IPS-NIHi7 (cell line): ENCODE results near the gene KRT23.

Experiments
- DNase-seq: peaks from one replicate; pipeline ENCODE4 v3.0.0; 2012; ENCODE audit warnings: mixed read lengths; ENCODE audit errors: extremely low spot score

The KRT23 gene

GRCh38 chr17:40909755-40910154, 27.7 kb downstream of the KRT23 start:
- DNase-seq = no peak

GRCh38 chr17:40909351-40909750, 28.1 kb downstream of the KRT23 start:
- peak; percentile 81 for DNase-seq

GRCh38 chr17:40906613-40907012, 30.8 kb downstream of the KRT23 start:
- no peak for DNase-seq

- no peak for DNase-seq
Observed at GRCh38 chr17:40905370-40905769, 32.1 kb downstream of the KRT23 start.

- no peak for DNase-seq
Observed at GRCh38 chr17:40903129-40903847, 34.2 kb downstream of the KRT23 start.

GRCh38 chr17:40902498-40902897, 34.9 kb downstream of the KRT23 start:
- DNase-seq = no peak

- DNase-seq = no peak
Observed at GRCh38 chr17:40901981-40902474, 35.4 kb downstream of the KRT23 start.

GRCh38 chr17:40900809-40901356, 36.6 kb downstream of the KRT23 start:
- no peak for DNase-seq

- DNase-seq = no peak
Observed at GRCh38 chr17:40896916-40897455, 40.5 kb downstream of the KRT23 start.

- no peak for DNase-seq
Observed at GRCh38 chr17:40895106-40895730, 42.2 kb downstream of the KRT23 start.

GRCh38 chr17:40888196-40888720, 49.2 kb downstream of the KRT23 start:
- no peak for DNase-seq

GRCh38 chr17:40886090-40886489, 51.4 kb downstream of the KRT23 start:
- no peak for DNase-seq

- no peak for DNase-seq
Observed at GRCh38 chr17:40884708-40885512, 52.5 kb downstream of the KRT23 start, which contains the start of gene KRT20. TSS of gene KRT20 (minus strand) at chr17:40885242. CDS start at chr17:40885185, 57 bp downstream.

- DNase-seq = no peak
Observed at GRCh38 chr17:40883626-40884334, 53.7 kb downstream of the KRT23 start.

- DNase-seq = no peak
Observed at GRCh38 chr17:40883031-40883430, 54.4 kb downstream of the KRT23 start.

- DNase-seq = no peak
Observed at GRCh38 chr17:40879026-40879425, 58.4 kb downstream of the KRT23 start.

GRCh38 chr17:40878044-40878443, 59.4 kb downstream of the KRT23 start:
- DNase-seq = no peak

GRCh38 chr17:40873801-40874200, 63.6 kb downstream of the KRT23 start:
- DNase-seq = no peak

GRCh38 chr17:40873255-40873654, 64.2 kb downstream of the KRT23 start:
- DNase-seq = no peak
